IMR-90 (cell line): ENCODE results near the gene CERKL. TPM values are rescaled to one million over a fixed set of nuclear protein-coding genes. Genes with fewer than 3 reads are reported as not detected.

Experiments used
- ATAC-seq: fragments of 200-7000 bp; cut with Tn5 transposase; 2 replicates; pipeline ENCODE4 v1.9.1; 2020; ENCODE audit warnings: low read depth, mild to moderate bottlenecking, moderate library complexity
- BruUV-seq: library from RNA; stranded (reverse); fragments of 400-500 nt; replicated peaks from 2 replicates; lab custom pipeline; 2021; lab: Mats Ljungman, UMichigan
- CTCF ChIA-PET: fragments of 300-600 bp; formaldehyde crosslinking; extraction: SDS; loops from one replicate; lab custom pipeline; 2021; ENCODE audit warnings: antibody characterized with exemption; lab: Yijun Ruan, JAX
- POLR2A ChIA-PET: fragments of 300-600 bp; sonication (Branson Sonifier 250); formaldehyde crosslinking; loops from one replicate; lab custom pipeline; 2022; ENCODE audit warnings: antibody characterized with exemption; ENCODE audit not compliant: unreplicated experiment; lab: Charles Lee
- DNase-seq: peaks from one replicate; pipeline ENCODE4 v3.0.0; 2013
- H2AFZ ChIP-seq: replicated peaks from 2 replicates; pipeline ENCODE3; 2013; ENCODE audit warnings: low read length, mild to moderate bottlenecking; ENCODE audit not compliant: poor library complexity
- H2AK5ac ChIP-seq: 2 replicates; pipeline ENCODE4 v1.6.1; 2013; ENCODE audit warnings: low read depth, low read length, inconsistent platforms
- H2AK9ac ChIP-seq: replicated peaks from 2 replicates; pipeline ENCODE3; 2013; ENCODE audit warnings: mild to moderate bottlenecking, low read depth, low read length, moderate library complexity; ENCODE audit not compliant: poor library complexity
- H2BK120ac ChIP-seq: 2 replicates; pipeline ENCODE4 v1.6.1; 2013; ENCODE audit warnings: low read depth, low read length, inconsistent platforms
- H2BK15ac ChIP-seq: 3 replicates; pipeline ENCODE4 v1.6.1; 2013; ENCODE audit warnings: low read depth, low read length, inconsistent platforms
- H2BK20ac ChIP-seq: 2 replicates; pipeline ENCODE4 v1.6.1; 2013; ENCODE audit warnings: low read depth, mild to moderate bottlenecking, inconsistent platforms, low read length, moderate library complexity
- H2BK5ac ChIP-seq: 2 replicates; pipeline ENCODE4 v1.6.1; 2013; ENCODE audit warnings: mild to moderate bottlenecking, low read depth, low read length, inconsistent platforms; ENCODE audit not compliant: poor library complexity, severe bottlenecking
- H3K14ac ChIP-seq: replicated peaks from 2 replicates; pipeline ENCODE4 v1.6.1; 2013; ENCODE audit warnings: low read depth, low read length, inconsistent platforms
- H3K18ac ChIP-seq: 2 replicates; pipeline ENCODE4 v1.6.1; 2013; ENCODE audit warnings: low read depth, low read length, control low read depth
- H3K23ac ChIP-seq: 2 replicates; pipeline ENCODE4 v1.6.1; 2013; ENCODE audit warnings: low read depth, low read length, inconsistent platforms
- H3K27ac ChIP-seq: 2 replicates; pipeline ENCODE4 v1.5.1; 2013; ENCODE audit warnings: mild to moderate bottlenecking, control low read depth, low read length; ENCODE audit not compliant: insufficient read depth
- H3K27me3 ChIP-seq: 2 replicates; pipeline ENCODE4 v1.6.1; 2013; ENCODE audit warnings: low read length; ENCODE audit not compliant: control insufficient read depth, insufficient read depth
- H3K36me3 ChIP-seq: 2 replicates; pipeline ENCODE4 v1.6.1; 2013; ENCODE audit warnings: low read length, mixed read lengths; ENCODE audit not compliant: control insufficient read depth, insufficient read depth
- H3K4ac ChIP-seq: 2 replicates; pipeline ENCODE4 v1.6.1; 2013; ENCODE audit warnings: low read depth, low read length, inconsistent platforms
- H3K4me1 ChIP-seq: 2 replicates; pipeline ENCODE4 v1.6.1; 2013; ENCODE audit warnings: low read length, mixed read lengths; ENCODE audit not compliant: control insufficient read depth, insufficient read depth
- H3K4me2 ChIP-seq: 2 replicates; pipeline ENCODE4 v1.6.1; 2013; ENCODE audit warnings: low read depth, mild to moderate bottlenecking, control low read depth, low read length, moderate library complexity
- H3K4me3 ChIP-seq: 2 replicates; pipeline ENCODE4 v1.5.1; 2013; ENCODE audit warnings: low read depth, mild to moderate bottlenecking, control low read depth, low read length, moderate library complexity; ENCODE audit not compliant: insufficient read depth
- H3K56ac ChIP-seq: 2 replicates; pipeline ENCODE4 v1.6.1; 2013; ENCODE audit warnings: low read length, inconsistent platforms; ENCODE audit not compliant: insufficient read depth; ENCODE audit errors: extremely low read depth
- H3K79me1 ChIP-seq, 2 experiments: 2 replicates each; pipeline ENCODE4 v1.6.1; 2013; ENCODE audit warnings: low read length in 2 of 2, inconsistent platforms in 1 of 2, low read depth in 1 of 2
- H3K9ac ChIP-seq: 2 replicates; pipeline ENCODE4 v1.6.1; 2013; ENCODE audit warnings: low read depth, low read length, control low read depth
- H3K9me1 ChIP-seq: 2 replicates; pipeline ENCODE4 v1.6.1; 2013; ENCODE audit warnings: low read length, inconsistent platforms; ENCODE audit not compliant: insufficient read depth
- H3K9me3 ChIP-seq: 2 replicates; pipeline ENCODE4 v1.6.1; 2013; ENCODE audit warnings: low read length; ENCODE audit not compliant: control insufficient read depth, insufficient read depth
- H4K20me1 ChIP-seq: 2 replicates; pipeline ENCODE4 v1.6.1; 2013; ENCODE audit warnings: low read length, inconsistent platforms; ENCODE audit not compliant: insufficient read depth
- H4K5ac ChIP-seq: 2 replicates; pipeline ENCODE4 v1.6.1; 2013; ENCODE audit warnings: mild to moderate bottlenecking, low read depth, low read length, control low read depth
- H4K8ac ChIP-seq, 2 experiments: 2 replicates each; pipeline ENCODE4 v1.6.1; 2013; ENCODE audit warnings: low read depth in 2 of 2, low read length in 2 of 2, control low read depth in 1 of 2, inconsistent platforms in 1 of 2
- H4K91ac ChIP-seq: 2 replicates; pipeline ENCODE4 v1.6.1; 2013; ENCODE audit warnings: low read depth, low read length, inconsistent platforms; ENCODE audit not compliant: insufficient read depth
- CEBPB ChIP-seq: IDR thresholded peaks from 2 replicates; pipeline ENCODE4 v1.6.1; 2012; ENCODE audit warnings: low read depth, low read length, improper control_type of control experiment
- FOS ChIP-seq: fragments of 150-350 bp; IDR thresholded peaks from 2 replicates; pipeline ENCODE4 v1.6.1; 2016; ENCODE audit warnings: low read depth, low read length
- RFX5 ChIP-seq: IDR thresholded peaks from 2 replicates; pipeline ENCODE4 v1.8.0; 2012; ENCODE audit warnings: low read depth, mild to moderate bottlenecking, low read length, moderate library complexity
- WGBS, 2 experiments: methylation state at CpG; one replicate each; pipeline versions ENCODE4 v1.1.5 to v1.1.7; 2013; ENCODE audit warnings: missing lambda C conversion rate in 2 of 2; ENCODE audit not compliant: insufficient read length in 1 of 2; ENCODE audit errors: extremely low coverage in 2 of 2; 5-methylcytosine and 5-hydroxymethylcytosine counted together
- dilution Hi-C: fragments of 300-500 bp; cut with HindIII; formaldehyde crosslinking; loops from one replicate; pipeline ENCODE4 v1.14.3; 2018; ENCODE audit warnings: low sequenced_read_pairs; ENCODE audit not compliant: unreplicated experiment
- in situ Hi-C: fragments of 300-500 bp; cut with MboI; formaldehyde crosslinking; loops from 3 replicates; pipeline ENCODE4 v1.14.3; 2019; ENCODE audit warnings: low sequenced_read_pairs, inconsistent platforms, mixed read lengths
- intact Hi-C: fragments of 100-400 bp; cut with micrococcal nuclease; formaldehyde crosslinking; loops from 2 replicates; pipeline ENCODE4 v1.10.0; 2022
- polyA plus RNA-seq, 3 experiments: library from polyadenylated mRNA; depleted of rRNA; stranded (reverse); fragments of >200 nt; gene quantifications; 2 replicates each; pipeline ENCODE4 v1.2.3, GENCODE V29; 2012; ENCODE audit warnings: low replicate concordance in 1 of 3
- total RNA-seq: library from RNA; depleted of rRNA; stranded (reverse); fragments of >200 nt; gene quantifications from 2 replicates; pipeline ENCODE4 v1.2.3, GENCODE V29; 2012
- TF ChIP-seq, protein P1 (sequence below): conservative IDR thresholded peaks from 2 replicates; pipeline ENCODE4 v1.5.1; 2012; ENCODE audit warnings: mild to moderate bottlenecking, low read depth, low read length, improper control_type of control experiment

CERKL gene
- total and polyA plus RNA-seq, 2 of the 4 experiments (the other 2 are of a cell fraction), result under 0.01 TPM; not detected in 1

- ChIA-PET CTCF (no interaction called here), POLR2A (no interaction called here)
- intact Hi-C loops, result no loop called here
- DNase-seq (no peak), ATAC-seq (no peak)
- no peaks in the 10 kb centered on the region for H4K20me1 ChIP-seq
- no peak overlapping the region for H3K27ac ChIP-seq
- no peak overlapping the region for H4K8ac ChIP-seq
- no peak overlapping the region for H3K23ac ChIP-seq
- dilution Hi-C loops, result no loop called here
- peaks cover 3% of the 10 kb centered on the region; the same call in 1 of the 2 replicates for H3K27me3 ChIP-seq
- no CpG with 5 or more reads among the region's 1 CpG for WGBS, 2 experiments
- no peaks in the 10 kb centered on the region for H3K9me1 ChIP-seq
- no peak overlapping the region for H2BK15ac ChIP-seq
- BruUV-seq, result no TSS peak
- no peaks in the 10 kb centered on the region for H3K4me1 ChIP-seq
- no peak overlapping the region for H3K56ac ChIP-seq
- no peak overlapping the region for H4K91ac ChIP-seq
- H3K4ac ChIP-seq, result no peak overlapping the region
- H2BK20ac ChIP-seq, result no peak overlapping the region
- no peaks in the 10 kb centered on the region for H3K36me3 ChIP-seq
- H3K9me3 ChIP-seq, result no peaks in the 10 kb centered on the region
- no peak overlapping the region for H2AK9ac ChIP-seq
- no peak overlapping the region for H3K4me2 ChIP-seq
- no peaks in the 10 kb centered on the region for H3K79me1 ChIP-seq
- no peak overlapping the region for H3K9ac ChIP-seq
- H2BK5ac ChIP-seq, result no peak overlapping the region
- TF ChIP-seq FOS, result no peak
- TF ChIP-seq, protein P1, sequence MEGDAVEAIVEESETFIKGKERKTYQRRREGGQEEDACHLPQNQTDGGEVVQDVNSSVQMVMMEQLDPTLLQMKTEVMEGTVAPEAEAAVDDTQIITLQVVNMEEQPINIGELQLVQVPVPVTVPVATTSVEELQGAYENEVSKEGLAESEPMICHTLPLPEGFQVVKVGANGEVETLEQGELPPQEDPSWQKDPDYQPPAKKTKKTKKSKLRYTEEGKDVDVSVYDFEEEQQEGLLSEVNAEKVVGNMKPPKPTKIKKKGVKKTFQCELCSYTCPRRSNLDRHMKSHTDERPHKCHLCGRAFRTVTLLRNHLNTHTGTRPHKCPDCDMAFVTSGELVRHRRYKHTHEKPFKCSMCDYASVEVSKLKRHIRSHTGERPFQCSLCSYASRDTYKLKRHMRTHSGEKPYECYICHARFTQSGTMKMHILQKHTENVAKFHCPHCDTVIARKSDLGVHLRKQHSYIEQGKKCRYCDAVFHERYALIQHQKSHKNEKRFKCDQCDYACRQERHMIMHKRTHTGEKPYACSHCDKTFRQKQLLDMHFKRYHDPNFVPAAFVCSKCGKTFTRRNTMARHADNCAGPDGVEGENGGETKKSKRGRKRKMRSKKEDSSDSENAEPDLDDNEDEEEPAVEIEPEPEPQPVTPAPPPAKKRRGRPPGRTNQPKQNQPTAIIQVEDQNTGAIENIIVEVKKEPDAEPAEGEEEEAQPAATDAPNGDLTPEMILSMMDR, result no peak
- TF ChIP-seq CEBPB, result no peak
- TF ChIP-seq RFX5, result no peak
- in situ Hi-C loops, result no loop called here
- no peak overlapping the region for H2AK5ac ChIP-seq
- H4K5ac ChIP-seq, result no peak overlapping the region
- H3K4me3 ChIP-seq, result no peak overlapping the region
- H2AFZ ChIP-seq, result no peak overlapping the region
- H3K18ac ChIP-seq, result no peak overlapping the region
- no peak overlapping the region for H2BK120ac ChIP-seq
- H3K14ac ChIP-seq, result no peak overlapping the region
Observed at GRCh38 chr2:181670632-181671031, 13.7 kb upstream of the CERKL start.
